OCI-LY3 (cell line): ENCODE data around the gene CLHC1.

Experiments used
- H2AFZ ChIP-seq: fragments of 200-600, 300-600 bp; shearing (Covaris generic); 2 replicates; pipeline ENCODE4 v1.6.0; 2014; ENCODE audit warnings: antibody characterized with exemption, low read depth, low read length
- H3K27ac ChIP-seq: fragments of 200-600, 300-600 bp; sonication (generic); 2 replicates; pipeline ENCODE4 v1.5.1; 2014; ENCODE audit warnings: mild to moderate bottlenecking, low read length, moderate library complexity, mixed read lengths
- H3K27me3 ChIP-seq: fragments of 200-600, 300-600 bp; sonication (generic); 2 replicates; pipeline ENCODE4 v1.6.1; 2014; ENCODE audit warnings: low read depth, low read length, mixed read lengths
- H3K36me3 ChIP-seq: fragments of 200-600, 300-600 bp; sonication (generic); replicated peaks from 2 replicates; pipeline ENCODE3; 2014; ENCODE audit warnings: low read depth, low read length, mixed read lengths
- H3K4me1 ChIP-seq: fragments of 300-600, 200-600 bp; sonication (generic); 2 replicates; pipeline ENCODE4 v1.6.1; 2014; ENCODE audit warnings: low read length, mixed read lengths
- H3K4me2 ChIP-seq: fragments of 200-600, 300-600 bp; sonication (generic); 2 replicates; pipeline ENCODE4 v1.6.1; 2014; ENCODE audit warnings: low read length, mixed read lengths
- H3K4me3 ChIP-seq: fragments of 300-600, 200-600 bp; sonication (generic); 2 replicates; pipeline ENCODE4 v1.5.1; 2014; ENCODE audit warnings: antibody characterized with exemption, mild to moderate bottlenecking, low read length, moderate library complexity
- H3K79me2 ChIP-seq: fragments of 300-600, 200-600 bp; shearing (Covaris generic); 2 replicates; pipeline ENCODE4 v1.6.1; 2014; ENCODE audit warnings: mild to moderate bottlenecking, low read length, mixed read lengths
- H3K9ac ChIP-seq: fragments of 300-600, 200-600 bp; shearing (Covaris generic); 2 replicates; pipeline ENCODE4 v1.6.0; 2014; ENCODE audit warnings: mild to moderate bottlenecking, low read length, moderate library complexity
- H3K9me3 ChIP-seq: fragments of 200-600, 300-600 bp; shearing (Covaris generic); 2 replicates; pipeline ENCODE4 v1.6.1; 2014; ENCODE audit warnings: low read length, mixed read lengths; ENCODE audit not compliant: insufficient read depth
- H4K20me1 ChIP-seq: fragments of 200-600, 300-600 bp; sonication (generic); 2 replicates; pipeline ENCODE4 v1.6.1; 2016; ENCODE audit warnings: low read length, mixed read lengths; ENCODE audit not compliant: insufficient read depth
- EZH2phosphoT487 ChIP-seq: fragments of 200-600 bp; shearing (Covaris generic); IDR thresholded peaks from 2 replicates; pipeline ENCODE4 v1.6.1; 2018; ENCODE audit warnings: antibody characterized with exemption, mixed run types, low read depth
- TF ChIP-seq, protein P1 (sequence below): fragments of 200-600, 300-600 bp; sonication (generic); IDR thresholded peaks from 2 replicates; pipeline ENCODE4 v1.5.1; 2014; ENCODE audit warnings: antibody characterized with exemption, low read length, low read depth

CLHC1 gene

DNA sequence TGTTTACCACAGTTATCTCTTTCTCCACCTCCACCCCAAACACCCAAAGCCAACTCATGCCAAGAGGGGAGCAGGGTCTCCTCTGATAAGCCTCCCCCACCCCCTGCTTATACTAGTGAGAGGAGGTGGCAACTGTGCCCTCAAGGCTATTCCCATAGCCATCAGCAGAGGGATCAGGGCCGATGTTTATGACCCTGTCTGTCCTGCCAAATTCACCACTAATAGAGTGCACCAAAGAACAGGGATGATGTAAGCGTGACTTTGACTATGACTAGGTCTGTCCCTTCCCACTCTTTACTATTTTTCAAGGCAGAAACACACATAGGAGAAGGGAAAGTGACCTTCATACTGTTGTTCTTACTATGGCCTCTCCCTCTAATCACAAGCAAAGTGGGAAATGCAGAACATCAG, 74.6 kb downstream of the CLHC1 start:
- Histone ChIP-seq H3K27me3 (no peaks in the 10 kb centered on the region), H3K9me3 (no peaks in the 10 kb centered on the region), H3K4me2 (peak overlapping the region; percentile 32; the same call in 1 of the 2 replicates), H3K9ac (no peak overlapping the region), H3K79me2 (no peaks in the 10 kb centered on the region), H3K27ac (no peak overlapping the region), H3K4me3 (no peak overlapping the region), H4K20me1 (no peaks in the 10 kb centered on the region), H3K4me1 (peaks cover 69% of the 10 kb centered on the region), H3K36me3 (no peaks in the 10 kb centered on the region), H2AFZ (no peak overlapping the region)
- TF ChIP-seq, protein P1, sequence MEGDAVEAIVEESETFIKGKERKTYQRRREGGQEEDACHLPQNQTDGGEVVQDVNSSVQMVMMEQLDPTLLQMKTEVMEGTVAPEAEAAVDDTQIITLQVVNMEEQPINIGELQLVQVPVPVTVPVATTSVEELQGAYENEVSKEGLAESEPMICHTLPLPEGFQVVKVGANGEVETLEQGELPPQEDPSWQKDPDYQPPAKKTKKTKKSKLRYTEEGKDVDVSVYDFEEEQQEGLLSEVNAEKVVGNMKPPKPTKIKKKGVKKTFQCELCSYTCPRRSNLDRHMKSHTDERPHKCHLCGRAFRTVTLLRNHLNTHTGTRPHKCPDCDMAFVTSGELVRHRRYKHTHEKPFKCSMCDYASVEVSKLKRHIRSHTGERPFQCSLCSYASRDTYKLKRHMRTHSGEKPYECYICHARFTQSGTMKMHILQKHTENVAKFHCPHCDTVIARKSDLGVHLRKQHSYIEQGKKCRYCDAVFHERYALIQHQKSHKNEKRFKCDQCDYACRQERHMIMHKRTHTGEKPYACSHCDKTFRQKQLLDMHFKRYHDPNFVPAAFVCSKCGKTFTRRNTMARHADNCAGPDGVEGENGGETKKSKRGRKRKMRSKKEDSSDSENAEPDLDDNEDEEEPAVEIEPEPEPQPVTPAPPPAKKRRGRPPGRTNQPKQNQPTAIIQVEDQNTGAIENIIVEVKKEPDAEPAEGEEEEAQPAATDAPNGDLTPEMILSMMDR, result no peak
- no peak for TF ChIP-seq EZH2phosphoT487

DNA sequence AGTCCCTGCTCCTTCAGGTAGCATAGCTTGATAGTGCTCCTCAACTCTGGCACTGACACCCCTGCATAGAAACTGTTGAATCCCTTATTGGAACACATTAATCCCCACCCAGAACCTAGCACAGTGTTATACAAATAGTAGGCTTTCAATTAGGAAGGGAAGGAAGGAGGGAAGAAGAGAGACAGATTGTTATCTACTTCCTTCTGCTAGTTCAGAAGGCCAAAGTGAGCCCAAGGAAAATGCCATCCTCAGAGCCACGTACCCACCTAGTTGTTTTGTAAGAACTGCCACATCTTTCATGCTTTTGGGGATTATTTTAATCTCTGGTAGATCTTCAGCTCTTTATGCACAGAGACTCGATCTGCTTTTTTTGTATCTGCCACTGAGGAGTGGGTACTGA, 75.1 kb downstream of the CLHC1 start:
- no peak overlapping the region for H3K9ac ChIP-seq
- H3K4me2 ChIP-seq, result no peak overlapping the region
- no peaks in the 10 kb centered on the region for H3K36me3 ChIP-seq
- no peak overlapping the region for H3K4me3 ChIP-seq
- no peaks in the 10 kb centered on the region for H3K9me3 ChIP-seq
- H3K27me3 ChIP-seq, result no peaks in the 10 kb centered on the region
- H4K20me1 ChIP-seq, result no peaks in the 10 kb centered on the region
- no peaks in the 10 kb centered on the region for H3K79me2 ChIP-seq
- peaks cover 74% of the 10 kb centered on the region for H3K4me1 ChIP-seq
- no peak overlapping the region for H3K27ac ChIP-seq
- no peak overlapping the region for H2AFZ ChIP-seq
- no peak for TF ChIP-seq EZH2phosphoT487
- TF ChIP-seq, protein P1, result no peak

DNA sequence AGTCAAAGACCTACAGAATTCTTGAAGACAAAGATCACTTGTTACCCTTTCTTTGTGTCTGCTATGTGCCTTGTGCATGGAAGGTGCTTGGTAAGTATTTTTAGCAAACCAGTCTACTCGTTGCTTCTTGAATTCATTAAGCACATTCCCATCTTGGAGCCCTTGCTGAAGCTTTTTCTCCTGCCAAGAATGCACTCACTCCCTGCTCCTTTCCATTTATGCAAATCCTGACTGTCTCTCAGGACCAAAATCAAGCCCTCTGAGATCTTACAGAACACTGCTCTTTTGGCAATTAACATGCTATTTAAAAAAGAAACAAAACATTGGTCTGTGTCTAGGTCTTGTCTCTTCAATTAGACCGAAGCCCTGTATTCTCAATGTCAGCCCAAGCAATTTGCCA, 75.8 kb downstream of the CLHC1 start:
- Histone ChIP-seq H3K27me3 (no peaks in the 10 kb centered on the region), H3K9me3 (no peaks in the 10 kb centered on the region), H3K79me2 (no peaks in the 10 kb centered on the region), H3K27ac (no peak overlapping the region), H3K4me3 (no peak overlapping the region), H3K36me3 (no peaks in the 10 kb centered on the region), H3K9ac (no peak overlapping the region), H2AFZ (no peak overlapping the region), H4K20me1 (no peaks in the 10 kb centered on the region), H3K4me2 (no peak overlapping the region), H3K4me1 (peaks cover 80% of the 10 kb centered on the region)
- TF ChIP-seq, protein P1, result no peak
- TF ChIP-seq EZH2phosphoT487, result no peak

DNA sequence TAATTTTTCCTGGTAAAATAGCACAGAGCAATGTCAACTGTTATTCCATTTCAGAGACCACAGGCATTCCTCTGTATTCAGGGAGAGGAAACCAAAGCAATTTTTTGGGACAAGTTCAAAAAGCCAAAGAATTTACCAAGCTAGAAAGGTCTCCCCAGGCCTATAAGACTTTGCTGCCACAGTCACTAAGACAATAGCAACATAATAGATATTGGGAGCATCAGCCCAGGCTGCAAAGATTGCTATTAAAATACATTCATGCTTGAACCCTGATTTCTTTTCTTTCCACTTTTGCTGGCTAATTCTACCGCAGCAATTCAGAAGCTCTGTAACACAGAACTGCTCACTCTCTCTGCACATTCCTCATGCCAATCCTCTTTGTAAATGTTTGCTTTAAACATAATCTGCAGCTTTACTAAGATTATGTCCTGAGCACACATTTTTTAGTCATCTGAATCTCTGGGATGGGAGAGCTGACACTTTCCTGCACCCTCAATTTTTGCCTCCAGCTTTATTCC, 76.3 kb downstream of the CLHC1 start:
- Histone ChIP-seq H3K36me3 (no peaks in the 10 kb centered on the region), H3K9me3 (no peaks in the 10 kb centered on the region), H4K20me1 (no peaks in the 10 kb centered on the region), H3K9ac (no peak overlapping the region), H3K4me2 (no peak overlapping the region), H3K4me1 (peaks cover 85% of the 10 kb centered on the region), H3K4me3 (no peak overlapping the region), H3K79me2 (no peaks in the 10 kb centered on the region), H3K27ac (no peak overlapping the region), H2AFZ (no peak overlapping the region), H3K27me3 (no peaks in the 10 kb centered on the region)
- TF ChIP-seq, protein P1, result no peak
- no peak for TF ChIP-seq EZH2phosphoT487
